ENCODE data around the gene GAS2L2. TPM values are rescaled to one million over a fixed set of nuclear protein-coding genes. Genes with fewer than 3 reads are reported as not detected.

The GAS2L2 gene
- total RNA-seq, 4 donors from 2014 or later = 0.22 to 0.51 TPM; not detected in 2

- TF ChIP-seq, protein P1, sequence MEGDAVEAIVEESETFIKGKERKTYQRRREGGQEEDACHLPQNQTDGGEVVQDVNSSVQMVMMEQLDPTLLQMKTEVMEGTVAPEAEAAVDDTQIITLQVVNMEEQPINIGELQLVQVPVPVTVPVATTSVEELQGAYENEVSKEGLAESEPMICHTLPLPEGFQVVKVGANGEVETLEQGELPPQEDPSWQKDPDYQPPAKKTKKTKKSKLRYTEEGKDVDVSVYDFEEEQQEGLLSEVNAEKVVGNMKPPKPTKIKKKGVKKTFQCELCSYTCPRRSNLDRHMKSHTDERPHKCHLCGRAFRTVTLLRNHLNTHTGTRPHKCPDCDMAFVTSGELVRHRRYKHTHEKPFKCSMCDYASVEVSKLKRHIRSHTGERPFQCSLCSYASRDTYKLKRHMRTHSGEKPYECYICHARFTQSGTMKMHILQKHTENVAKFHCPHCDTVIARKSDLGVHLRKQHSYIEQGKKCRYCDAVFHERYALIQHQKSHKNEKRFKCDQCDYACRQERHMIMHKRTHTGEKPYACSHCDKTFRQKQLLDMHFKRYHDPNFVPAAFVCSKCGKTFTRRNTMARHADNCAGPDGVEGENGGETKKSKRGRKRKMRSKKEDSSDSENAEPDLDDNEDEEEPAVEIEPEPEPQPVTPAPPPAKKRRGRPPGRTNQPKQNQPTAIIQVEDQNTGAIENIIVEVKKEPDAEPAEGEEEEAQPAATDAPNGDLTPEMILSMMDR (IDR thresholded peaks at IDR 0.05; ENCODE audit: low read depth) = no peak
Observed at GRCh38 chr17:35743626-35744328, 9.3 kb downstream of the GAS2L2 start.

DNA sequence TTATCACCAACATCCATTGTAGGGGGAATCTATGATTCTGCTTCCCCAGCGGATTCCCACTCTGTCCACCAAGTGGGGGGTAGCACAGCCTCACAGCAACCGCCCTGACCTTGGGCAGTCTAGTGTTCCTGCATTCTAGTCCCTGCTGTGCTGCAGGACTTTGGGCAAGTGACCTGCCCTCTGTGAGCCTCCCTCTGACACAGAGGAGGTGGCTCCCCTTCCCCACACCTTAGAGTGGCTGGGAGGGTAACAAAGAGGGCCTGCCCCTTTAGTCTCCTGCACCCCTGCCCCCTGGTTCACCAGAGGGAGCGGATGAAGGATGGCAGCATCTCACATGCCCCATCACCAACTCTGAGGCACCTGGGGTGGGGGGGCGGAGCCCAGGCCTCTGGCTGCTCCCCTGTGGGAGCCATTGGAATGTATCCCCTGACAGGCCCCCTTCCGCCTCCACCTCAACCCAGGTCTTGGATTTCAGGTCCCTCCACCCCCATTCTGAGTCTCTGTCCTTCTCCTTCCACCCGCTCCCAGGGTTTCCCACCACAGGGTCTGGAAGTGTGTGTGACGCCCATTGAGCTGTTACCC lies 10.1 kb downstream of the GAS2L2 start:
- TF ChIP-seq, protein P1 (IDR thresholded peaks at IDR 0.05; ENCODE audit: low read depth) = no peak

DNA sequence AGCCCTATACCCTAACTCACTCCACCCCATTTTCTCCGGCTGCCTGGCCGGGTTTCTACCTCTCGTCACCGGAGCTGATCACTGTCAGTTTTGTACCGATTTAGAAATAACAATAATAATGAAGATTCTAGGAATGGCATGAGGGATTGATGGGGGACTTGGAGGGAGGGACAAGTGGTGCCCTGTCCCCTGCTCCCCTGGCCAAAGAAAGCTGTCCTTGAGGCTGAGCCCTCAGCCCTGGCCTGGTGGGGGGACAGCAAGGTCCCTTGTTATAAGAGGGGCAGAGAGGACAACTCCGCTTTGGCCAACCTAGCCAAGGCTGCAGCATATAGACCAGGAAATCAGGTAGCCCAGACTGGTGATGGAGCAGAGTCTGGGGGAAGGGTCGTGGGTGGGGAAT lies 10.5 kb downstream of the GAS2L2 start:
- TF ChIP-seq, protein P1 (IDR thresholded peaks at IDR 0.05; ENCODE audit: low read depth) = no peak

GRCh38 chr17:35740997-35741931 lies 11.8 kb downstream of the GAS2L2 start:
- TF ChIP-seq, protein P1 (IDR thresholded peaks at IDR 0.05; ENCODE audit: low read depth) = no peak

DNA sequence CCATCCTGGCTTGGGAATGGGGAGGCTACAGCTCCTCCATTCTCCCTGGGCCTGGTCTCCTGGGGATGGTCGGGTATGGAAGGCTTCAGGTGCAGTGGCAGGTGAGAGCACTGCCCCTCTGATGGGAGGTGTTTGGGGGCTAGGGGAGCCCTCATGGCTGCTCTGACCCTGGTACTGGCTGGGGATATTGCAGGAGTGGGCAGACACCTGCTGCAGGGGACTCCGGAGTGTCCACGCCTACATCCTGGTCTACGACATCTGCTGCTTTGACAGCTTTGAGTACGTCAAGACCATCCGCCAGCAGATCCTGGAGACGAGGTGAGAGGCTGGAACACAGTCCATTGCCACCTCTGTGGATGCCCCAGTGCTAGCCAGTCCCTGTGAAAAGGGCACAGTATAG lies 12.8 kb downstream of the GAS2L2 start:
- TF ChIP-seq, protein P1 (IDR thresholded peaks at IDR 0.05; ENCODE audit: low read depth) = no peak

GRCh38 chr17:35738519-35739133 lies 14.4 kb downstream of the GAS2L2 start:
- TF ChIP-seq, protein P1 (IDR thresholded peaks at IDR 0.05; ENCODE audit: low read depth) = no peak

All from subcutaneous adipose tissue (tissue), 4 donors.